OCI-LY3 (cell line): Measurements from ENCODE around the gene TRIM26.

Experiments used
- H2AFZ ChIP-seq: fragments of 200-600, 300-600 bp; shearing (Covaris generic); 2 replicates; pipeline ENCODE4 v1.6.0; 2014; ENCODE audit warnings: antibody characterized with exemption, low read depth, low read length
- H3K27ac ChIP-seq: fragments of 200-600, 300-600 bp; sonication (generic); 2 replicates; pipeline ENCODE4 v1.5.1; 2014; ENCODE audit warnings: mild to moderate bottlenecking, low read length, moderate library complexity, mixed read lengths
- H3K27me3 ChIP-seq: fragments of 200-600, 300-600 bp; sonication (generic); 2 replicates; pipeline ENCODE4 v1.6.1; 2014; ENCODE audit warnings: low read depth, low read length, mixed read lengths
- H3K36me3 ChIP-seq: fragments of 200-600, 300-600 bp; sonication (generic); replicated peaks from 2 replicates; pipeline ENCODE3; 2014; ENCODE audit warnings: low read depth, low read length, mixed read lengths
- H3K4me1 ChIP-seq: fragments of 300-600, 200-600 bp; sonication (generic); 2 replicates; pipeline ENCODE4 v1.6.1; 2014; ENCODE audit warnings: low read length, mixed read lengths
- H3K4me2 ChIP-seq: fragments of 200-600, 300-600 bp; sonication (generic); 2 replicates; pipeline ENCODE4 v1.6.1; 2014; ENCODE audit warnings: low read length, mixed read lengths
- H3K4me3 ChIP-seq: fragments of 300-600, 200-600 bp; sonication (generic); 2 replicates; pipeline ENCODE4 v1.5.1; 2014; ENCODE audit warnings: antibody characterized with exemption, mild to moderate bottlenecking, low read length, moderate library complexity
- H3K79me2 ChIP-seq: fragments of 300-600, 200-600 bp; shearing (Covaris generic); 2 replicates; pipeline ENCODE4 v1.6.1; 2014; ENCODE audit warnings: mild to moderate bottlenecking, low read length, mixed read lengths
- H3K9ac ChIP-seq: fragments of 300-600, 200-600 bp; shearing (Covaris generic); 2 replicates; pipeline ENCODE4 v1.6.0; 2014; ENCODE audit warnings: mild to moderate bottlenecking, low read length, moderate library complexity
- H3K9me3 ChIP-seq: fragments of 200-600, 300-600 bp; shearing (Covaris generic); 2 replicates; pipeline ENCODE4 v1.6.1; 2014; ENCODE audit warnings: low read length, mixed read lengths; ENCODE audit not compliant: insufficient read depth
- H4K20me1 ChIP-seq: fragments of 200-600, 300-600 bp; sonication (generic); 2 replicates; pipeline ENCODE4 v1.6.1; 2016; ENCODE audit warnings: low read length, mixed read lengths; ENCODE audit not compliant: insufficient read depth
- EZH2phosphoT487 ChIP-seq: fragments of 200-600 bp; shearing (Covaris generic); IDR thresholded peaks from 2 replicates; pipeline ENCODE4 v1.6.1; 2018; ENCODE audit warnings: antibody characterized with exemption, mixed run types, low read depth
- TF ChIP-seq, protein P1 (sequence below): fragments of 200-600, 300-600 bp; sonication (generic); IDR thresholded peaks from 2 replicates; pipeline ENCODE4 v1.5.1; 2014; ENCODE audit warnings: antibody characterized with exemption, low read length, low read depth

The TRIM26 gene

DNA sequence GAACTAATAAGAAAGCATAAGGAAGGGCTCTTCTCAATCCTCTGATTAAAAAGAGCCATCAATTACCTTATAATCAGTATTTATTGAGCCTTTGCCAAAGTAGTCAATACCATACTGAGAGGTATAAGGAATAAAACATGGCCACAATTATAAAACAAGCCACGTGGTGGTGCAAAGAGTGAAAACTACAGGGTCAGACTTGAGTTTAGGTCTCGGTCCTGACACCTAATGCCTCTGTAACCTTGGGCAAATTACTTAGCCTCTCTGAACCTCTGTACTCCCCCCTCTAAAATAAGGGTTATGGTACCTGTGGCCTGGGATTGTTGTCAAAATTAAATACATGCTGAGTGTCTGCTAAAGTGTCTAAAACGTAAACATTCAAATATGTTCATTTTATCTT lies 64.0 kb downstream of the TRIM26 start:
- 0 out of 2 replicates have a peak, but pooled peaks cover 3% of the 10 kb centered on the region for H3K27me3 ChIP-seq
- H3K4me3 ChIP-seq, result no peak overlapping the region
- H3K27ac ChIP-seq, result no peak overlapping the region
- no peaks in the 10 kb centered on the region for H3K79me2 ChIP-seq
- H3K9ac ChIP-seq, result no peak overlapping the region
- H3K36me3 ChIP-seq, result no peaks in the 10 kb centered on the region
- no peak overlapping the region for H3K4me2 ChIP-seq
- no peaks in the 10 kb centered on the region for H3K9me3 ChIP-seq
- H3K4me1 ChIP-seq, result peaks cover 10% of the 10 kb centered on the region
- TF ChIP-seq, protein P1, sequence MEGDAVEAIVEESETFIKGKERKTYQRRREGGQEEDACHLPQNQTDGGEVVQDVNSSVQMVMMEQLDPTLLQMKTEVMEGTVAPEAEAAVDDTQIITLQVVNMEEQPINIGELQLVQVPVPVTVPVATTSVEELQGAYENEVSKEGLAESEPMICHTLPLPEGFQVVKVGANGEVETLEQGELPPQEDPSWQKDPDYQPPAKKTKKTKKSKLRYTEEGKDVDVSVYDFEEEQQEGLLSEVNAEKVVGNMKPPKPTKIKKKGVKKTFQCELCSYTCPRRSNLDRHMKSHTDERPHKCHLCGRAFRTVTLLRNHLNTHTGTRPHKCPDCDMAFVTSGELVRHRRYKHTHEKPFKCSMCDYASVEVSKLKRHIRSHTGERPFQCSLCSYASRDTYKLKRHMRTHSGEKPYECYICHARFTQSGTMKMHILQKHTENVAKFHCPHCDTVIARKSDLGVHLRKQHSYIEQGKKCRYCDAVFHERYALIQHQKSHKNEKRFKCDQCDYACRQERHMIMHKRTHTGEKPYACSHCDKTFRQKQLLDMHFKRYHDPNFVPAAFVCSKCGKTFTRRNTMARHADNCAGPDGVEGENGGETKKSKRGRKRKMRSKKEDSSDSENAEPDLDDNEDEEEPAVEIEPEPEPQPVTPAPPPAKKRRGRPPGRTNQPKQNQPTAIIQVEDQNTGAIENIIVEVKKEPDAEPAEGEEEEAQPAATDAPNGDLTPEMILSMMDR, result no peak
- TF ChIP-seq EZH2phosphoT487, result no peak
- H2AFZ ChIP-seq, result no peak overlapping the region
- H4K20me1 ChIP-seq, result no peaks in the 10 kb centered on the region

DNA sequence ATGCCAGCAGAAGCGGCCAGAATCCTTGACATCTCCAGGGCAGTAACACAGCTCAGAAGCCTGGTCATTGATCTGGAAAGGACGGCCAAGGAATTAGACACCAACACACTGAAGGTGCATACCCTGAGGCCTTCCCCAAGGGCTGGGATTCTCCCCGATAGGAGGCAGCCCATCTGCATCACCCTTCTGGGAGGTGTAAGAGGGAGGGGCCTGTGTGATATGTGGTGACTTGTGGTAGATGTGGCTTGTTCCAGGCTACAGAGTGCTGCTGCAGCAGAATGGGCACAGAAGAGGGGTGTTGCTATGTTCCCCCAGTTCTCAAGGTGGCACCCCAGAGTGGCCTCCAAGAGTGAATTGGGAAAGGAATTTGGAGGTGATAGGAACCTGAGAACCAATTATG lies 66.1 kb downstream of the TRIM26 start:
- no peaks in the 10 kb centered on the region for H3K79me2 ChIP-seq
- H3K9me3 ChIP-seq, result no peaks in the 10 kb centered on the region
- no peaks in the 10 kb centered on the region for H4K20me1 ChIP-seq
- no peaks in the 10 kb centered on the region for H3K36me3 ChIP-seq
- H3K4me1 ChIP-seq, result peaks cover 10% of the 10 kb centered on the region
- H3K9ac ChIP-seq, result no peak overlapping the region
- no peak overlapping the region for H2AFZ ChIP-seq
- H3K4me2 ChIP-seq, result no peak overlapping the region
- no peak overlapping the region for H3K27ac ChIP-seq
- H3K27me3 ChIP-seq, result 0 out of 2 replicates have a peak, but pooled peaks cover 9% of the 10 kb centered on the region
- no peak for TF ChIP-seq EZH2phosphoT487
- TF ChIP-seq, protein P1, result no peak
- no peak overlapping the region for H3K4me3 ChIP-seq

DNA sequence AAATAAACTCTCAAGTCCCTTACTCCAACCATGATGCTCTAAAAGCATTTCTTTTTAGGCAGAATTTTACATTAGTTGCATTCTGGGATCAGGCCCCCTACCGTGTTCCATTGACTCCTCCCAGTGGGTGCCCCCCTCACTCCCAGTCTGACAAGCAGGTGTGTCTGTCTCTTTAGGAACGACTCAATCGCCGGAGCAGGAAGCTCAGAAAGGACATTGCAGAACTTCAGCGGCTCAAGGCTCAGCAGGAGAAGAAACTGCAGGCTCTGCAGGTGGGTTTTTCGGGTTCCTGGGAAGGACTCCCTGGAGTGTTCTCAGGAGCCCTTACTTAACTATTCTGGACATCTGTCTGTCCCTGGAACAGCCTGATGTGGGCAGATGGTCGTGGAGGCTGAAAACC lies 67.4 kb downstream of the TRIM26 start:
- no peak overlapping the region for H2AFZ ChIP-seq
- H4K20me1 ChIP-seq, result no peaks in the 10 kb centered on the region
- no peak overlapping the region for H3K4me2 ChIP-seq
- H3K4me1 ChIP-seq, result peaks cover 10% of the 10 kb centered on the region
- H3K9ac ChIP-seq, result no peak overlapping the region
- no peaks in the 10 kb centered on the region for H3K36me3 ChIP-seq
- no peak for TF ChIP-seq EZH2phosphoT487
- TF ChIP-seq, protein P1, result no peak
- H3K79me2 ChIP-seq, result no peaks in the 10 kb centered on the region
- no peaks in the 10 kb centered on the region for H3K9me3 ChIP-seq
- H3K4me3 ChIP-seq, result no peak overlapping the region
- H3K27ac ChIP-seq, result no peak overlapping the region
- H3K27me3 ChIP-seq, result peaks cover 15% of the 10 kb centered on the region; the same call in 1 of the 2 replicates

DNA sequence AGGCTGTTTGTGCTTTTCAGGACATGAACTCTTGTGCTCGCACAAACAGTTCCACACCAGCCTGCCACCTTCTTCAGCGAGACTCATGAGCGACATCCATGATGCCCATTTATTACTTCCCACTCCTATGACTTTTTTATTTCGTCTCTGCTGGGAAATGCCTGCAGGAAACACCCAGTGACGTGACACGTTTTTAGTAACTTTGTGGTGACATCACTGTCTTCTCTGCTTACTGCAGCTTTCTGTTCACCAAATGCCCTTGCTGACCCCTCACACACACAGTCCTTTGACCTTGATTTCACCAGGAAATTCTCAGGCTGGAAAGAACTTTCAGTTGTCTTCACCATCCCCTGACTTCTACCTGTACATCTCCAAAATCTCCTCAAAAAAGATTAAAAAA lies 68.4 kb downstream of the TRIM26 start:
- Histone ChIP-seq H4K20me1 (no peaks in the 10 kb centered on the region), H3K4me3 (no peak overlapping the region), H2AFZ (no peak overlapping the region), H3K27me3 (peaks cover 15% of the 10 kb centered on the region; the same call in 1 of the 2 replicates), H3K9ac (no peak overlapping the region), H3K9me3 (no peaks in the 10 kb centered on the region), H3K4me1 (peaks cover 6% of the 10 kb centered on the region), H3K79me2 (no peaks in the 10 kb centered on the region), H3K36me3 (no peaks in the 10 kb centered on the region), H3K4me2 (no peak overlapping the region), H3K27ac (no peak overlapping the region)
- TF ChIP-seq, protein P1, result no peak
- no peak for TF ChIP-seq EZH2phosphoT487
